Amniotic epithelial cell (primary cell): ENCODE results near the gene ACVR1B.
"Not testable (repeated sequence)": the region's sequence is repeated elsewhere in the genome, so short reads cannot be mapped to it uniquely, and the experiment has no call there.

Experiments used
- DNase-seq: peaks from one replicate; pipeline ENCODE4 v3.0.0-alpha.2; 2010; ENCODE audit warnings: low read depth

The ACVR1B gene

GRCh38 chr12:51971679-51972421, 20.4 kb downstream of the ACVR1B start:
- DNase-seq, result peak; percentile 73

GRCh38 chr12:51972422-51972812, 20.9 kb downstream of the ACVR1B start:
- DNase-seq, result peak; percentile 83

GRCh38 chr12:51972849-51973273, 21.4 kb downstream of the ACVR1B start:
- DNase-seq, result peak; percentile 100

GRCh38 chr12:51973560-51973959, 22.1 kb downstream of the ACVR1B start:
- peak; percentile 65 for DNase-seq

GRCh38 chr12:51974646-51975045, 23.1 kb downstream of the ACVR1B start:
- no peak for DNase-seq

- DNase-seq, result no peak
These were observed 23.7 kb downstream of the ACVR1B start for GRCh38 chr12:51975196-51975595.

GRCh38 chr12:51976376-51977160, 25.1 kb downstream of the ACVR1B start:
- peak; percentile 98 for DNase-seq

GRCh38 chr12:51977320-51977753, 25.8 kb downstream of the ACVR1B start:
- DNase-seq, result peak; percentile 85

GRCh38 chr12:51979306-51979705, 27.8 kb downstream of the ACVR1B start:
- not testable (repeated sequence) for DNase-seq

- peak; percentile 78 for DNase-seq
These were observed 28.7 kb downstream of the ACVR1B start for GRCh38 chr12:51980051-51980808.

- no peak for DNase-seq
These were observed 29.3 kb downstream of the ACVR1B start for GRCh38 chr12:51980809-51981127.

GRCh38 chr12:51984657-51985056, 33.2 kb downstream of the ACVR1B start:
- DNase-seq, result no peak

GRCh38 chr12:51985154-51985835, 33.8 kb downstream of the ACVR1B start:
- DNase-seq, result no peak

- no peak for DNase-seq
These were observed 35.3 kb downstream of the ACVR1B start for GRCh38 chr12:51986834-51987233.

GRCh38 chr12:51992246-51992645, 40.7 kb downstream of the ACVR1B start:
- DNase-seq, result no peak

- DNase-seq, result no peak
These were observed 43.0 kb downstream of the ACVR1B start for GRCh38 chr12:51994539-51994820.

GRCh38 chr12:51994959-51995358, 43.5 kb downstream of the ACVR1B start:
- peak; percentile 54 for DNase-seq

GRCh38 chr12:51997136-51997535, 45.6 kb downstream of the ACVR1B start:
- DNase-seq, result no peak

GRCh38 chr12:52003016-52003550, 51.6 kb downstream of the ACVR1B start:
- DNase-seq, result no peak

GRCh38 chr12:52003591-52003990, 52.1 kb downstream of the ACVR1B start:
- DNase-seq, result no peak

GRCh38 chr12:52004042-52004648, 52.6 kb downstream of the ACVR1B start:
- DNase-seq, result peak; percentile 38
